H1 (cell line): ENCODE results near the gene CRB2. TPM values are rescaled to one million over a fixed set of nuclear protein-coding genes. Genes with fewer than 3 reads are reported as not detected.

ENCODE experiments used
- ATF2 ChIP-seq: IDR thresholded peaks from 2 replicates; pipeline ENCODE4 v1.6.1; 2012; ENCODE audit warnings: low read length, inconsistent platforms
- ATF3 ChIP-seq: IDR thresholded peaks from 2 replicates; pipeline ENCODE4 v1.6.1; 2011; ENCODE audit warnings: low read depth, mild to moderate bottlenecking, low read length; ENCODE audit not compliant: insufficient read depth
- CBX5 ChIP-seq: fragments of 300-800, 300-1000 bp; sonication (generic); IDR thresholded peaks from 2 replicates; pipeline ENCODE4 v1.7.1; 2016; ENCODE audit warnings: antibody characterized with exemption, low read length, low read depth
- CHD2 ChIP-seq: IDR thresholded peaks from 2 replicates; pipeline ENCODE4 v1.6.1; 2012; ENCODE audit warnings: low read length, improper control_type of control experiment
- CREB1 ChIP-seq: IDR thresholded peaks from 2 replicates; pipeline ENCODE4 v1.6.1; 2012; ENCODE audit warnings: inconsistent platforms
- CTCF ChIP-seq, 3 experiments: IDR thresholded peaks; 1 replicate in 2 of 3; 2 replicates in 1 of 3; pipeline versions ENCODE4 v1.5.1 to v1.6.1; 2011; ENCODE audit warnings: low read length in 3 of 3, mild to moderate bottlenecking in 3 of 3, inconsistent platforms in 2 of 3, low read depth in 1 of 3, moderate library complexity in 1 of 3; ENCODE audit not compliant: insufficient read depth in 1 of 3; ENCODE audit errors: control extremely low read depth in 1 of 3
- FOSL1 ChIP-seq: IDR thresholded peaks from 2 replicates; pipeline ENCODE4 v1.6.1; 2011; ENCODE audit warnings: mild to moderate bottlenecking, low read depth, low read length, moderate library complexity; ENCODE audit not compliant: insufficient read depth
- GTF2F1 ChIP-seq: IDR thresholded peaks from 2 replicates; pipeline ENCODE4 v1.6.1; 2012; ENCODE audit warnings: low read depth, low read length, improper control_type of control experiment, borderline replicate concordance
- JUN ChIP-seq: IDR thresholded peaks from 2 replicates; pipeline ENCODE4 v1.6.1; 2011; ENCODE audit warnings: low read depth, mild to moderate bottlenecking, improper control_type of control experiment, low read length
- KDM4A ChIP-seq: IDR thresholded peaks from one replicate; pipeline ENCODE4 v1.7.1; 2012; ENCODE audit warnings: low read depth, mild to moderate bottlenecking, moderate library complexity, low read length, inconsistent platforms; ENCODE audit not compliant: severe bottlenecking
- KDM5A ChIP-seq: fragments of 200-600 bp; IDR thresholded peaks from 2 replicates; pipeline ENCODE4 v1.7.1; 2012; ENCODE audit warnings: mild to moderate bottlenecking, low read length, inconsistent platforms, mixed read lengths
- MAFK ChIP-seq: IDR thresholded peaks from 2 replicates; pipeline ENCODE4 v1.6.1; 2012; ENCODE audit warnings: low read depth, mild to moderate bottlenecking, improper control_type of control experiment, low read length
- MAX ChIP-seq: IDR thresholded peaks from 2 replicates; pipeline ENCODE4 v1.6.1; 2012; ENCODE audit warnings: inconsistent platforms
- NRF1 ChIP-seq: IDR thresholded peaks from 2 replicates; pipeline ENCODE4 v1.6.1; 2011; ENCODE audit warnings: mild to moderate bottlenecking, low read depth, low read length, improper control_type of control experiment
- POU5F1 ChIP-seq: IDR thresholded peaks from 2 replicates; pipeline ENCODE4 v1.6.1; 2011; ENCODE audit warnings: low read depth, mild to moderate bottlenecking, low read length, moderate library complexity
- RBBP5 ChIP-seq: IDR thresholded peaks from 2 replicates; pipeline ENCODE4 v1.7.1; 2012; ENCODE audit warnings: low read depth, mild to moderate bottlenecking, inconsistent platforms, low read length, moderate library complexity, borderline replicate concordance
- RXRA ChIP-seq: IDR thresholded peaks from 2 replicates; pipeline ENCODE4 v1.6.1; 2011; ENCODE audit warnings: low read depth, mild to moderate bottlenecking, low read length, moderate library complexity; ENCODE audit not compliant: insufficient read depth
- SP1 ChIP-seq: IDR thresholded peaks from 2 replicates; pipeline ENCODE4 v1.6.1; 2011; ENCODE audit warnings: low read depth, low read length
- SUZ12 ChIP-seq: fragments of 200-600 bp; sonication (generic); IDR thresholded peaks from 2 replicates; pipeline ENCODE4 v1.6.1; 2012; ENCODE audit warnings: mild to moderate bottlenecking, inconsistent platforms, low read length, moderate library complexity, mixed read lengths
- ZNF274 ChIP-seq: IDR thresholded peaks from 2 replicates; pipeline ENCODE4 v1.7.0; 2012; ENCODE audit warnings: low read length, borderline replicate concordance; ENCODE audit errors: extremely low read depth
- polyA plus RNA-seq, 7 experiments: library from polyadenylated mRNA; depleted of rRNA in 3 of 7; stranded (reverse) in 5 of 7; unstranded in 2 of 7; fragments of >200 nt in 5 of 7; fragments of 200-250 nt in 2 of 7; gene quantifications; 1 replicate in 5 of 7; 2 replicates in 1 of 7; 4 replicates in 1 of 7; pipeline versions ENCODE4 v1.2.1 to v1.2.3, GENCODE V29; 2011 to 2013; ENCODE audit warnings: missing spikeins in 2 of 7, mixed read lengths in 2 of 7
- total RNA-seq: library from RNA; stranded (reverse); fragmentation: NEBNext Ultra II Directional; extraction: Animal tissue kit (Norgen Biotek cat#: 25700); gene quantifications from 2 replicates; pipeline ENCODE4 v1.2.1, GENCODE V29; 2021

Gene CRB2
- total and polyA plus RNA-seq, 2 of the 8 experiments (the other 6 are each of a cell fraction or from before 2014, with no cell fraction given), result 4.0 to 8.4 TPM

- TF ChIP-seq ATF3, result no peak
- no peak for TF ChIP-seq ATF2
- TF ChIP-seq POU5F1, result no peak
- peak; percentile 13; the same call in 1 of the 2 replicates for TF ChIP-seq CREB1
- TF ChIP-seq GTF2F1, result no peak
- TF ChIP-seq CHD2, result no peak
- TF ChIP-seq CTCF (IDR thresholded peaks at IDR 0.05; ENCODE audit: control extremely low read depth in 1 of 3, insufficient read depth in 1 of 3, low read depth in 1 of 3, low read length in 3 of 3), result peak in 1 of 3 experiments; percentile 33; a peak in 1 of 4 replicates
- no peak for TF ChIP-seq SP1
- TF ChIP-seq CBX5, result no peak
- no peak for TF ChIP-seq FOSL1
- no peak for TF ChIP-seq SUZ12
- no peak for TF ChIP-seq RXRA
- TF ChIP-seq MAX, result peak; percentile 71
- TF ChIP-seq ZNF274, result no peak
- no peak for TF ChIP-seq JUN
- TF ChIP-seq KDM5A, result no peak
- TF ChIP-seq MAFK, result no peak
- TF ChIP-seq RBBP5, result no peak
- TF ChIP-seq KDM4A, result no peak
- no peak for TF ChIP-seq NRF1
Measured at GRCh38 chr9:123365881-123366528, 10.0 kb downstream of the CRB2 start (continued).
